ENCODE measurements around the gene GABRE. TPM values are rescaled to one million over a fixed set of nuclear protein-coding genes. Genes with fewer than 3 reads are reported as not detected.

Gene GABRE
- polyA plus RNA-seq, 3 donors = not detected

DNA sequence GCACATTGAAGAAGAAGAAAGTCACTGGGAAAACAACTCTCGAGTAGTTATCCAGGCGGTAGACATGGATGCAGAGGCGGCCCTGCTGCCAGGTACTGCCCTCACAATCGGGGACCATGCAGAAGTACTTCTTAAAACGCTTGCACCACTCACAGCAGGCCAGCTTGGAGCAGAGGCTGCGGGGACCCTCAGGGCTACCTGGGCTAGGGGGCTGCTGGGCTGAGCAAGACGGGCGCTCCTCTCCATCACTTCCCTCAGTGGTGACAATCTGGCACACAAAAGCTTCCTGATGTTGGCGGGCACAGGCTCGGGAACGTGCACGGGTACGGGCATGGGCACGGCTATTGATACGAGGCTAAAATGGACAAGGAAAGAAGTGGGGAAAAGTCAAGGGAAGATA is 19.7 kb downstream of the GABRE start:
- H3K4me3 Mint-ChIP-seq = no peak overlapping the region
- Histone ChIP-seq H3K27me3 (ENCODE audit: control insufficient read depth in 2 of 2, insufficient read depth in 2 of 2, low read length in 2 of 2) (no peaks in the 10 kb centered on the region), H3K9me3 (replicated peaks in 1 of 2; ENCODE audit: control insufficient read depth in 1 of 2, insufficient read depth in 1 of 2, low read length in 2 of 2) (no peaks in the 10 kb centered on the region), H3K4me1 (ENCODE audit: control insufficient read depth in 1 of 2, insufficient read depth in 2 of 2, low read length in 2 of 2) (no peaks in the 10 kb centered on the region), H2AFZ (ENCODE audit: insufficient read depth, low read depth, low read length, poor library complexity, severe bottlenecking) (no peak overlapping the region), H3K79me2 (ENCODE audit: insufficient read depth, low read length) (no peaks in the 10 kb centered on the region), H3K4me2 (replicated peaks; ENCODE audit: extremely low read depth, low read length, poor library complexity, severe bottlenecking) (no peak overlapping the region), H3K4me3 (replicated peaks in 1 of 3; ENCODE audit: low read depth in 2 of 3, low read length in 3 of 3) (no peak overlapping the region), H3K36me3 (replicated peaks in 1 of 2; ENCODE audit: control insufficient read depth in 1 of 2, insufficient read depth in 2 of 2, low read length in 2 of 2) (no peaks in the 10 kb centered on the region), H3K27ac (ENCODE audit: low read depth in 1 of 2, low read length in 2 of 2) (no peak overlapping the region), H3K9ac (ENCODE audit: insufficient read depth, low read length, poor library complexity, severe bottlenecking) (no peak overlapping the region), H4K20me1 (ENCODE audit: insufficient read depth, low read length) (no peaks in the 10 kb centered on the region)
- no peak overlapping the region for H3K27ac Mint-ChIP-seq
- intact Hi-C loops (cut with micrococcal nuclease) = no loop called here
- H3K27me3 Mint-ChIP-seq (ENCODE audit: low read depth in 3 of 3) = peaks cover 0 to 2% (median 0%) of the 10 kb centered on the region in 3 donors
- WGBS (ENCODE audit: insufficient coverage) = 80% methylated on average over 1 of the region's 15 CpGs
- peaks cover 3 to 8% (median 6%) of the 10 kb centered on the region in 7 donors for H3K9me3 Mint-ChIP-seq
- no peak for DNase-seq
- TF ChIP-seq, protein P1, sequence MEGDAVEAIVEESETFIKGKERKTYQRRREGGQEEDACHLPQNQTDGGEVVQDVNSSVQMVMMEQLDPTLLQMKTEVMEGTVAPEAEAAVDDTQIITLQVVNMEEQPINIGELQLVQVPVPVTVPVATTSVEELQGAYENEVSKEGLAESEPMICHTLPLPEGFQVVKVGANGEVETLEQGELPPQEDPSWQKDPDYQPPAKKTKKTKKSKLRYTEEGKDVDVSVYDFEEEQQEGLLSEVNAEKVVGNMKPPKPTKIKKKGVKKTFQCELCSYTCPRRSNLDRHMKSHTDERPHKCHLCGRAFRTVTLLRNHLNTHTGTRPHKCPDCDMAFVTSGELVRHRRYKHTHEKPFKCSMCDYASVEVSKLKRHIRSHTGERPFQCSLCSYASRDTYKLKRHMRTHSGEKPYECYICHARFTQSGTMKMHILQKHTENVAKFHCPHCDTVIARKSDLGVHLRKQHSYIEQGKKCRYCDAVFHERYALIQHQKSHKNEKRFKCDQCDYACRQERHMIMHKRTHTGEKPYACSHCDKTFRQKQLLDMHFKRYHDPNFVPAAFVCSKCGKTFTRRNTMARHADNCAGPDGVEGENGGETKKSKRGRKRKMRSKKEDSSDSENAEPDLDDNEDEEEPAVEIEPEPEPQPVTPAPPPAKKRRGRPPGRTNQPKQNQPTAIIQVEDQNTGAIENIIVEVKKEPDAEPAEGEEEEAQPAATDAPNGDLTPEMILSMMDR (IDR thresholded peaks at IDR 0.05) = no peak
- no peaks in the 10 kb centered on the region for H3K4me1 Mint-ChIP-seq
- no peaks in the 10 kb centered on the region for H3K36me3 Mint-ChIP-seq

DNA sequence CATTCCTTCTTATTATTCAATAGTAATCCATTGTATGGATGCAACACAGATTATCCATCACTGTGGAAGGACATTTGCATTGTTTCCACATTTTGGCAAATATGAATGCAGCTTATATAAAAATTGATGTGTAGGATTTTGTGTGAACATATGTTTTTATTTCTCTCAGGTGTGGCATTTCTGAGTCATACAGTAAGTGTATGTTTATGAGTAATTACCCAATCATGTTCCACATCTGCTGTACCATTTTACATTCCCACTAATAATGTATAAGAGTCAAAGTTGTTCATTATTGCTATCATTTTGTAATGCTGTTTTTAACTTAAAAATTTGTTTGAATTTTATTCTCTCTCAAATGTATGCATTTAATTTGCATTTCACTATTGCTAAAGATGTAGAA is 36.3 kb downstream of the GABRE start:
- no peaks in the 10 kb centered on the region for H3K36me3 ChIP-seq (replicated peaks in 1 of 2; ENCODE audit: control insufficient read depth in 1 of 2, insufficient read depth in 2 of 2, low read length in 2 of 2)
- no peak overlapping the region for H2AFZ ChIP-seq (ENCODE audit: insufficient read depth, low read depth, low read length, poor library complexity, severe bottlenecking)
- H3K4me3 ChIP-seq (replicated peaks in 1 of 3; ENCODE audit: low read depth in 2 of 3, low read length in 3 of 3) = no peak overlapping the region
- no peak overlapping the region for H3K4me2 ChIP-seq (replicated peaks; ENCODE audit: extremely low read depth, low read length, poor library complexity, severe bottlenecking)
- no peak overlapping the region for H3K9ac ChIP-seq (ENCODE audit: insufficient read depth, low read length, poor library complexity, severe bottlenecking)
- no peak overlapping the region for H3K27ac Mint-ChIP-seq
- no peaks in the 10 kb centered on the region for H3K4me1 Mint-ChIP-seq
- intact Hi-C loops (cut with micrococcal nuclease) = no loop called here
- DNase-seq = no peak
- no peak overlapping the region for H3K27ac ChIP-seq (ENCODE audit: low read depth in 1 of 2, low read length in 2 of 2)
- H3K27me3 Mint-ChIP-seq (ENCODE audit: low read depth in 3 of 3) = peaks cover 0 to 2% (median 1%) of the 10 kb centered on the region in 3 donors
- H3K36me3 Mint-ChIP-seq = no peaks in the 10 kb centered on the region
- no peaks in the 10 kb centered on the region for H3K4me1 ChIP-seq (ENCODE audit: control insufficient read depth in 1 of 2, insufficient read depth in 2 of 2, low read length in 2 of 2)
- H4K20me1 ChIP-seq (ENCODE audit: insufficient read depth, low read length) = no peaks in the 10 kb centered on the region
- H3K79me2 ChIP-seq (ENCODE audit: insufficient read depth, low read length) = no peaks in the 10 kb centered on the region
- no peaks in the 10 kb centered on the region for H3K9me3 ChIP-seq (replicated peaks in 1 of 2; ENCODE audit: control insufficient read depth in 1 of 2, insufficient read depth in 1 of 2, low read length in 2 of 2)
- TF ChIP-seq, protein P1 (IDR thresholded peaks at IDR 0.05) = no peak
- H3K27me3 ChIP-seq (ENCODE audit: control insufficient read depth in 2 of 2, insufficient read depth in 2 of 2, low read length in 2 of 2) = no peaks in the 10 kb centered on the region
- peaks cover 0 to 4% (median 0%) of the 10 kb centered on the region in 7 donors for H3K9me3 Mint-ChIP-seq
- H3K4me3 Mint-ChIP-seq = no peak overlapping the region

All from CD14-positive monocyte (primary cell).